ENCODE results near the gene PLK3. TPM values are rescaled to one million over a fixed set of nuclear protein-coding genes. Genes with fewer than 3 reads are reported as not detected.
"Not testable (repeated sequence)": the region's sequence is repeated elsewhere in the genome, so short reads cannot be mapped to it uniquely, and the experiment has no call there.

Gene PLK3
- total RNA-seq, 1 donor from 2014 or later = 18.5 TPM

- Mint-ChIP-seq H3K4me3 (no peak overlapping the region), H3K9me3 (no peaks in the 10 kb centered on the region), H3K27me3 (no peaks in the 10 kb centered on the region), H3K27ac (no peak overlapping the region), H3K4me1 (ENCODE audit: unreplicated experiment) (peaks cover 13% of the 10 kb centered on the region), H3K36me3 (no peaks in the 10 kb centered on the region)
- no peak for DNase-seq (ENCODE audit: extremely low spot score, unreplicated experiment)
- TF ChIP-seq CTCF (conservative IDR thresholded peaks at IDR 0.05) = no peak
Measured at GRCh38 chr1:44790968-44791801, 9.0 kb upstream of the PLK3 start.

GRCh38 chr1:44792736-44793502 lies 7.3 kb upstream of the PLK3 start:
- H3K9me3 Mint-ChIP-seq = no peaks in the 10 kb centered on the region
- no peaks in the 10 kb centered on the region for H3K27me3 Mint-ChIP-seq
- DNase-seq (ENCODE audit: extremely low spot score, unreplicated experiment) = no peak
- peaks cover 9% of the 10 kb centered on the region for H3K4me1 Mint-ChIP-seq (ENCODE audit: unreplicated experiment)
- TF ChIP-seq CTCF (conservative IDR thresholded peaks at IDR 0.05) = no peak
- no peaks in the 10 kb centered on the region for H3K36me3 Mint-ChIP-seq
- no peak overlapping the region for H3K4me3 Mint-ChIP-seq
- H3K27ac Mint-ChIP-seq = peak overlapping the region; percentile 20

DNA sequence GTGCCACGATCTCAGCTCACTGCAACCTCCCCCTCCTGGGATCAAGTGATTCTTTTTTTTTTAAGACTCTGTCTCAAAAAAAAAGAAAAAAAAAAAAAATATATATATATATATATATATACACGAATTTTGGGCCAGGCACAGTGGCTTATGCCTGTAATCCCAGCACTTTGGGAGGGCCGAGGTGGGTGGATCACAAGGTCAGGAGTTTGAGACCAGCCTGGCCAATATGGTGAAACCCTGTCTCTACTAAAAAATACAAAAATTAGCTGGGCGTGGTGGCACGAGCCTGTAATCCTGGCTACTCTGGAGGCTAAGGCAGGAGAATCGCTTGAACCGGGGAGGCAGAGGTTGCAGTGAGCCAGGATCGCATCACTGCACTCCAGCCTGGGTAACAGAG lies 2.3 kb upstream of the PLK3 start:
- not testable (repeated sequence) for H3K36me3 Mint-ChIP-seq; DNase-seq (ENCODE audit: extremely low spot score, unreplicated experiment); H3K4me3 Mint-ChIP-seq

DNA sequence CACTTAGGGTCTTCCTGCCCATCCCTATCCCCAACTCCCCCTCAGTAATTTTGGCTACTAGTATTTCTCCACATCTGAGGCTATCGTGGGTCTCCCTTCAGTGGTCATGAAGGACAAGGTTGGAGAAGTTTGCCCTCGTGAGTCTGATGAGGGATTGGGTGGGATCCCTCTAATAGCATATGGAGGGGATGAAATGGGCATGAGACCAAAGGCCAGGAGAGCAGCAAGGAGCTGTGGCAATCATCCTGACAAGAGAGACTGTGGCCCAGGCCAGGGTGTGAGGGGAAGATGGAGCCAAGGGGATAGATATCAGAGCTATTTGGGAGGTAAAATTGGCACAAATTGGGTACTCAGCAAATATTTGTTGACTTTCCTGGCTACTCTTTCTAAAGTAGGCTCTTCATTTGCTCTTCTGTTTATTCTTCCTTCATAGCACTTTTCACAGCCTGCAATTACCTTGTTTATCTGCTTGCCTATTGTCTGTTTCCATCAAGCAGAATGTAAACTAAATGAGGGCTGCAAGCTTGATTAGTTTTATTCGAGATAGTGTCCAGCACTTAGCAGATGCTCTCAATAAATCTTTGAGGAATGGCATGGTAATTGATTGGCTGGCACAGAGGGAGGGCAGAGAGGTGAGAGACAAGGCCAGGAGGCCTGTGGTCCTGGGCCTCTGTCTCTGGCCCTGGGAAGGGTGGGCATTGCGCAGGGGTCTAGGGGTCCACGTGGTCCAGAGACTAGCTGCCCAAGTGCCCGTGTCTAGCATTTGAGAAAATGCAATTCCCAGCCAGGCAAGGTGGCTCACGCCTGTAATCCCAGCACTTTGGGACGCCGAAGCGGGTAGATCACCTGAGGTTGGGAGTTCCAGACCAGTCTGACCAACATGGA lies 1.5 kb upstream of the PLK3 start:
- no peak for DNase-seq (ENCODE audit: extremely low spot score, unreplicated experiment)
- H3K9me3 Mint-ChIP-seq = no peaks in the 10 kb centered on the region
- peaks cover 11% of the 10 kb centered on the region for H3K36me3 Mint-ChIP-seq
- H3K4me1 Mint-ChIP-seq (ENCODE audit: unreplicated experiment) = peaks cover 15% of the 10 kb centered on the region
- peak overlapping the region; percentile 59 for H3K4me3 Mint-ChIP-seq
- no peak for TF ChIP-seq CTCF (conservative IDR thresholded peaks at IDR 0.05)
- peak overlapping the region; percentile 99 for H3K27ac Mint-ChIP-seq
- no peaks in the 10 kb centered on the region for H3K27me3 Mint-ChIP-seq

More for the DNA sequence above, 2.3 kb upstream of the PLK3 start:
- not testable (repeated sequence) for H3K9me3 Mint-ChIP-seq, H3K27me3 Mint-ChIP-seq, H3K27ac Mint-ChIP-seq
- peaks cover 20% of the 10 kb centered on the region for H3K4me1 Mint-ChIP-seq (ENCODE audit: unreplicated experiment)

GRCh38 chr1:44801491-44802305 lies 1.5 kb downstream of the PLK3 start:
- TF ChIP-seq CTCF (conservative IDR thresholded peaks at IDR 0.05) = no peak
- no peaks in the 10 kb centered on the region for H3K9me3 Mint-ChIP-seq
- peak overlapping the region; percentile 91 for H3K4me3 Mint-ChIP-seq
- H3K27ac Mint-ChIP-seq = peak overlapping the region; percentile 69
- no peak for DNase-seq (ENCODE audit: extremely low spot score, unreplicated experiment)
- H3K27me3 Mint-ChIP-seq = no peaks in the 10 kb centered on the region
- peaks cover 15% of the 10 kb centered on the region for H3K36me3 Mint-ChIP-seq
- peaks cover 15% of the 10 kb centered on the region for H3K4me1 Mint-ChIP-seq (ENCODE audit: unreplicated experiment)
